ENCODE measurements around the gene PTPRE.

DNA sequence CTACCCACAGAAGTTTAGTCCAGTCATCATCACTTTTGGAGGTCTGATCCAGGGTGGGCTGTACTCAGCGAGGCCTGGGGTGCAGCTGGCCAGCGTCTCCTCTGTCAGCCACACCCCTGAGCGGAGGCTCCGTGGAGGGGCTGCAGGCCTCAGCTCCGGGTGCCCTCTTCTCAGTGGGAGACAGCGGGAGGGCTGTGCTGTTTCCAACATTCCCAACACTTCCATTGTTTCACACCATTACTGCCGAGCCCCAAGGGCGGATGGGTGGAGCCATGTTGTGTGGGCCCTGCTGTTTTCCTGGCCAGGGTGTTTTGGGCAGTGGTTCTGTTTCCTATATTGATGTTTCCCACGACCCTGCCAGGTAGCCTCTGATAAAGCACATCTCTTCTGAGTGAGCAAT is 124.3 kb downstream of the PTPRE start:
- TF ChIP-seq, protein P1, sequence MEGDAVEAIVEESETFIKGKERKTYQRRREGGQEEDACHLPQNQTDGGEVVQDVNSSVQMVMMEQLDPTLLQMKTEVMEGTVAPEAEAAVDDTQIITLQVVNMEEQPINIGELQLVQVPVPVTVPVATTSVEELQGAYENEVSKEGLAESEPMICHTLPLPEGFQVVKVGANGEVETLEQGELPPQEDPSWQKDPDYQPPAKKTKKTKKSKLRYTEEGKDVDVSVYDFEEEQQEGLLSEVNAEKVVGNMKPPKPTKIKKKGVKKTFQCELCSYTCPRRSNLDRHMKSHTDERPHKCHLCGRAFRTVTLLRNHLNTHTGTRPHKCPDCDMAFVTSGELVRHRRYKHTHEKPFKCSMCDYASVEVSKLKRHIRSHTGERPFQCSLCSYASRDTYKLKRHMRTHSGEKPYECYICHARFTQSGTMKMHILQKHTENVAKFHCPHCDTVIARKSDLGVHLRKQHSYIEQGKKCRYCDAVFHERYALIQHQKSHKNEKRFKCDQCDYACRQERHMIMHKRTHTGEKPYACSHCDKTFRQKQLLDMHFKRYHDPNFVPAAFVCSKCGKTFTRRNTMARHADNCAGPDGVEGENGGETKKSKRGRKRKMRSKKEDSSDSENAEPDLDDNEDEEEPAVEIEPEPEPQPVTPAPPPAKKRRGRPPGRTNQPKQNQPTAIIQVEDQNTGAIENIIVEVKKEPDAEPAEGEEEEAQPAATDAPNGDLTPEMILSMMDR (IDR thresholded peaks at IDR 0.05) = no peak
- TF ChIP-seq EZH2 (IDR thresholded peaks at IDR 0.05) (no peak), EZH2phosphoT487 (IDR thresholded peaks at IDR 0.05) (no peak)

Data from neural progenitor cell (in vitro differentiated cells).